GM18505 (cell line): ENCODE data around the gene WWTR1.
A peak's percentile ranks its signal among the peaks of the same experiment; 100 is the strongest.

Source experiments
- ATAC-seq: cut with Tn5 transposase; IDR thresholded peaks from one replicate; pipeline ENCODE4 v1.9.1; 2021; ENCODE audit not compliant: unreplicated experiment
- POLR2A ChIP-seq: IDR thresholded peaks from 4 replicates; pipeline ENCODE4 v1.6.1; 2011; ENCODE audit warnings: borderline replicate concordance; ENCODE audit not compliant: insufficient read depth, insufficient read length; ENCODE audit errors: extremely low read depth

The WWTR1 gene

GRCh38 chr3:149547413-149547812, 110.4 kb downstream of the WWTR1 start:
- no peak for TF ChIP-seq POLR2A
- ATAC-seq, result no peak

- TF ChIP-seq POLR2A, result no peak
- no peak for ATAC-seq
Measured at GRCh38 chr3:149545049-149545448, 112.8 kb downstream of the WWTR1 start.

- no peak for TF ChIP-seq POLR2A
- ATAC-seq, result no peak
Measured at GRCh38 chr3:149542375-149543312, 115.2 kb downstream of the WWTR1 start.

- no peak for TF ChIP-seq POLR2A
- ATAC-seq, result no peak
Measured at GRCh38 chr3:149541091-149541491, 116.7 kb downstream of the WWTR1 start.

- ATAC-seq, result no peak
- TF ChIP-seq POLR2A, result no peak
Measured at GRCh38 chr3:149538371-149538770, 119.5 kb downstream of the WWTR1 start.

- no peak for TF ChIP-seq POLR2A
- ATAC-seq, result no peak
Measured at GRCh38 chr3:149536429-149536828, 121.4 kb downstream of the WWTR1 start.

GRCh38 chr3:149535333-149535685, 122.5 kb downstream of the WWTR1 start:
- no peak for ATAC-seq
- TF ChIP-seq POLR2A, result no peak

- TF ChIP-seq POLR2A, result no peak
- ATAC-seq, result no peak
Measured at GRCh38 chr3:149534671-149535332, 123.0 kb downstream of the WWTR1 start.

GRCh38 chr3:149534082-149534481, 123.7 kb downstream of the WWTR1 start:
- ATAC-seq, result no peak

GRCh38 chr3:149532489-149533180, 125.2 kb downstream of the WWTR1 start:
- TF ChIP-seq POLR2A, result peak; percentile 16
- ATAC-seq, result no peak

More at GRCh38 chr3:149534082-149534481, 123.7 kb downstream of the WWTR1 start:
- TF ChIP-seq POLR2A, result no peak

GRCh38 chr3:149529099-149529498, 128.7 kb downstream of the WWTR1 start:
- no peak for ATAC-seq
- no peak for TF ChIP-seq POLR2A

GRCh38 chr3:149528340-149528650, 129.5 kb downstream of the WWTR1 start:
- no peak for ATAC-seq
- no peak for TF ChIP-seq POLR2A

GRCh38 chr3:149527531-149528339, 130.1 kb downstream of the WWTR1 start:
- no peak for TF ChIP-seq POLR2A
- ATAC-seq, result no peak

- TF ChIP-seq POLR2A, result no peak
- no peak for ATAC-seq
Measured at GRCh38 chr3:149523512-149524299, 134.1 kb downstream of the WWTR1 start.
